Neutrophil (primary cell): ENCODE results near the gene SMIM20.

Experiments
- H3K27ac ChIP-seq: fragments of 200-600 bp; sonication (generic); 2 replicates; pipeline ENCODE4 v1.5.1; 2016; ENCODE audit warnings: mild to moderate bottlenecking, moderate library complexity
- H3K27me3 ChIP-seq: fragments of 200-600 bp; sonication (generic); 2 replicates; pipeline ENCODE4 v1.6.0; 2016; ENCODE audit warnings: mild to moderate bottlenecking
- H3K36me3 ChIP-seq: fragments of 200-600 bp; sonication (generic); 2 replicates; pipeline ENCODE4 v1.5.1; 2017
- H3K4me1 ChIP-seq, 2 experiments: fragments of 200-600 bp in 1 of 2; sonication (generic) in 1 of 2; 1 replicate in 1 of 2; 2 replicates in 1 of 2; pipeline versions ENCODE4 v1.5.1 to v1.6.1; 2013 to 2016; ENCODE audit warnings: low read depth in 1 of 2, low read length in 1 of 2, mild to moderate bottlenecking in 1 of 2, moderate library complexity in 1 of 2; ENCODE audit not compliant: control insufficient read depth in 1 of 2, insufficient read depth in 1 of 2
- H3K4me3 ChIP-seq, 2 experiments: fragments of 200-600 bp in 1 of 2; sonication (generic) in 1 of 2; 1 replicate in 1 of 2; 2 replicates in 1 of 2; pipeline ENCODE4 v1.5.1; 2013 to 2016; ENCODE audit warnings: low read depth in 1 of 2, low read length in 1 of 2, mild to moderate bottlenecking in 1 of 2, moderate library complexity in 1 of 2
- H3K9me3 ChIP-seq: fragments of 200-600 bp; sonication (generic); 2 replicates; pipeline ENCODE4 v1.5.1; 2016
- TF ChIP-seq, protein P1 (sequence below): fragments of 200-600 bp; sonication (generic); IDR thresholded peaks from 2 replicates; pipeline ENCODE4 v1.5.1; 2016; ENCODE audit warnings: antibody characterized with exemption

SMIM20 gene

GRCh38 chr4:25943805-25944204 is 29.8 kb downstream of the SMIM20 start:
- H3K27ac ChIP-seq, result no peak overlapping the region
- H3K4me3 ChIP-seq, result no peak overlapping the region
- peaks cover 5% of the 10 kb centered on the region for H3K27me3 ChIP-seq
- no peaks in the 10 kb centered on the region for H3K4me1 ChIP-seq
- no peaks in the 10 kb centered on the region for H3K9me3 ChIP-seq
- TF ChIP-seq, protein P1, sequence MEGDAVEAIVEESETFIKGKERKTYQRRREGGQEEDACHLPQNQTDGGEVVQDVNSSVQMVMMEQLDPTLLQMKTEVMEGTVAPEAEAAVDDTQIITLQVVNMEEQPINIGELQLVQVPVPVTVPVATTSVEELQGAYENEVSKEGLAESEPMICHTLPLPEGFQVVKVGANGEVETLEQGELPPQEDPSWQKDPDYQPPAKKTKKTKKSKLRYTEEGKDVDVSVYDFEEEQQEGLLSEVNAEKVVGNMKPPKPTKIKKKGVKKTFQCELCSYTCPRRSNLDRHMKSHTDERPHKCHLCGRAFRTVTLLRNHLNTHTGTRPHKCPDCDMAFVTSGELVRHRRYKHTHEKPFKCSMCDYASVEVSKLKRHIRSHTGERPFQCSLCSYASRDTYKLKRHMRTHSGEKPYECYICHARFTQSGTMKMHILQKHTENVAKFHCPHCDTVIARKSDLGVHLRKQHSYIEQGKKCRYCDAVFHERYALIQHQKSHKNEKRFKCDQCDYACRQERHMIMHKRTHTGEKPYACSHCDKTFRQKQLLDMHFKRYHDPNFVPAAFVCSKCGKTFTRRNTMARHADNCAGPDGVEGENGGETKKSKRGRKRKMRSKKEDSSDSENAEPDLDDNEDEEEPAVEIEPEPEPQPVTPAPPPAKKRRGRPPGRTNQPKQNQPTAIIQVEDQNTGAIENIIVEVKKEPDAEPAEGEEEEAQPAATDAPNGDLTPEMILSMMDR, result no peak
- H3K36me3 ChIP-seq, result no peaks in the 10 kb centered on the region

DNA sequence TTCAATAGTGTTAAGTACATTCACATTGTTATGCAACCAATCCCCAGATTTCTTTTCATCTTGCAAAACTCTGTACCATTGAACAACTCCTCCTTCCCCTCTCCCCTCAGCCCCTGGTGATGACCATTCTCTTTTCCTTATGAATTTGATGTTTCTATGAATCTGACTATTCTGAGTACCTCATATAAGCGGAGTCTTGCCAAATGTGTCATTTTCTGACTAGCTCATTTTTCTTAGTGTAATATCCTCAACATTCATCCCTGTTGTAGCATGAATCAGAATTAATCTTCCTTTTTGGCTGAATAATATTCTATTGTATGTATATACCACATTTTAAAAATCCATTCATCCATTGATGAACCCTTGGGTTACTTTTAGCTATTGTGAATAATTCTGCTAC is 34.0 kb downstream of the SMIM20 start:
- TF ChIP-seq, protein P1, result no peak

DNA sequence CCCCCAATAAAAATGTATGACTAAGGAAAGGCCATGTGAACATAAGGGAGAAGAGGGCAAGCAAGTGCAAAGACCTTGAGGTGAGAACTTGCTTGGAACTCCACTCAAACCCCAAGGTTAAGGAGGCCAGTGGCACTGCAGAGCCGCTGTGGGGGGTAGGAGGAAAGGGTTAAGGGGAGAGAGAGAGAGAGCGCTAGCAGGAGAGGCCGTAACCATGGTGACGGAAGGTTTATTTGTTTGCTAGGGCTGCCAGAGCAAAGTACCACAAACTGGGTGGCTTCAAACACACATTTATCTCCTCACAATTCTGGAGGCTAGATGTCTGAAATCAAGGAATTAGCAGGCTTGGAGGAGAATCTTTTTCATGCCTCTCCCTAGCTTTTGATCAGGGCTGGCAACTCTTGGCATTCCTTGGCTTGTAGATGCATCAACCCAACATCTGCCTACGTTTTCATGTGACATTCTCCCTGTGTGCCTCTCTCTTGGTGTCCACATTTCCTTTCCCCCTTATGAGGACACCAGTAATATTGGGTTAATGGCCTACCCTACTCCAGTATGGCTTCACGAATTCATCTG is 35.2 kb downstream of the SMIM20 start:
- no peaks in the 10 kb centered on the region for H3K27me3 ChIP-seq

More for the DNA sequence above, 34.0 kb downstream of the SMIM20 start:
- Histone ChIP-seq H3K27ac (no peak overlapping the region), H3K4me1 (no peaks in the 10 kb centered on the region), H3K9me3 (no peaks in the 10 kb centered on the region), H3K27me3 (no peaks in the 10 kb centered on the region), H3K36me3 (no peaks in the 10 kb centered on the region), H3K4me3 (no peak overlapping the region)

DNA sequence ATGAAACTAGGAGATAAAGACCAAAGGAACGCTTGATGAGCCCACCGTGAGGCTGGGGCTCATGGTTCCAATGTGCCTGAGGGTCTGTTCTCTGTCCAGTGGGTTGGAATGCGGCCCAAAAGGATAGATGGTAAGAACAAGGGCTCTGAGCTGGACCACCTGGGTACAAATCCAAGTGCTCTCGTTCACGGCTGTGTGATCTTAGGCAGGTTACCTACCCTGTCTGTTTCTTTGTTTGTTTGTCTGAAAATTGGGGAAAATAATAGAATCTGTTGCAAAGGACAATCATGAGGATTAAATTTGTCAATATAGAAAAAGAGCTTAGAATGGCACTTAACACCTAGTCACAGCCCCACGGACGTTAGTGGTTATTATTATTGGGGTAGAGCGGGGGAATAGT is 36.0 kb downstream of the SMIM20 start:
- no peak overlapping the region for H3K4me3 ChIP-seq
- H3K27ac ChIP-seq, result no peak overlapping the region
- H3K36me3 ChIP-seq, result no peaks in the 10 kb centered on the region
- TF ChIP-seq, protein P1, result no peak
- peaks cover 4% of the 10 kb centered on the region for H3K27me3 ChIP-seq
- H3K4me1 ChIP-seq, result no peaks in the 10 kb centered on the region
- H3K9me3 ChIP-seq, result no peaks in the 10 kb centered on the region

More for the DNA sequence above, 35.2 kb downstream of the SMIM20 start:
- Histone ChIP-seq H3K9me3 (no peaks in the 10 kb centered on the region), H3K36me3 (no peaks in the 10 kb centered on the region), H3K4me3 (no peak overlapping the region), H3K27ac (no peak overlapping the region), H3K4me1 (no peaks in the 10 kb centered on the region)
- TF ChIP-seq, protein P1, result no peak

DNA sequence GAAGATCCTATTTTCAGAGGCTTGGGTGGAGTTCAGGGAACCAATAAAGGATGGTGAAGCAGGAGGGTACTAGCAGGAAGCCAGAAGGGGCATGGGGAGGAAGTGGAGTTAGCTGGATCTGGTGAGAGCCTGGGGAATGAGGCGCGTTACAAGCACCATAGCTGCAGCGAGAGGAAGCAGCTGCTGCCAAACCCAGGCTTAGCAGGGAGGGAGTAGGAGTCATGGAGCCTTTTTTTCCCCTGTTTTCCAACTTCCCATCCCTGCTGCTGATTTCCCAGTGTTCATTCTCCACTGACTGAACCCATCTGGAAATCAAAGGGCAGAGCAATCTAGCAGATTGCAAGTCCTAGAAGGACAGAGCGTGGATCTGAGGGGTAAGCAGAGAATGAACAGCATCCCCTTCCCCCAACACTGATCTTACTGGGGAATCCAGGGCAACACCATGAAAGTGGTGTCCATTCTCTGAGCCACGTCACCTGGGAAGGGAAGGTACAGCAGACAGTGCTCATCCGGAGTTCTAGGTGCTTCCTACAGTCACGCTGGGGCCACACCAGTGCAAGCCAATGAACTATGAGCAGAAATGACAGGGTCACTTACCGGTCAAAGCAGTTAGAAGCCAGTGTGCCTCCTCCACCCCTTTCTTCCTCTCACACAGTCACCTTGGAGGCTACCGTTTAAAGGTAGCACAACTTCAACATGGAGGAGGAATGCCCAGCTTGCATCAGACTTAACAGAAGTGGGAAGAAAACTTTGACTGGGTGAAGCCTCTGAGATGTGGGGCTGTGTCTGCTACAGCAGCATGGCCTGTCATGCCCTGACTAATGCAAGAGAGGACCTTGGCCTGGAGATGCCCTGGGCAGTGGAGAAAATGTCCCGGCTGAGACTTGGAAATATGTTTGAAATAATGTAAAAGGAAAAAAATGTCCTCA is 36.7 kb downstream of the SMIM20 start:
- Histone ChIP-seq H3K4me3 (no peak overlapping the region), H3K27me3 (peaks cover 11% of the 10 kb centered on the region), H3K4me1 (no peaks in the 10 kb centered on the region), H3K36me3 (no peaks in the 10 kb centered on the region), H3K27ac (no peak overlapping the region), H3K9me3 (no peaks in the 10 kb centered on the region)
- TF ChIP-seq, protein P1, result no peak
